CD4-positive, alpha-beta T cell treated with Interferon alpha-2 for 1 hour (primary cell): ENCODE data around the gene PHC2.

ENCODE experiments used
- DNase-seq, 2 donors: peaks; one replicate each; pipeline ENCODE4 v3.0.0-alpha.2; 2020 to 2022

The PHC2 gene

DNA sequence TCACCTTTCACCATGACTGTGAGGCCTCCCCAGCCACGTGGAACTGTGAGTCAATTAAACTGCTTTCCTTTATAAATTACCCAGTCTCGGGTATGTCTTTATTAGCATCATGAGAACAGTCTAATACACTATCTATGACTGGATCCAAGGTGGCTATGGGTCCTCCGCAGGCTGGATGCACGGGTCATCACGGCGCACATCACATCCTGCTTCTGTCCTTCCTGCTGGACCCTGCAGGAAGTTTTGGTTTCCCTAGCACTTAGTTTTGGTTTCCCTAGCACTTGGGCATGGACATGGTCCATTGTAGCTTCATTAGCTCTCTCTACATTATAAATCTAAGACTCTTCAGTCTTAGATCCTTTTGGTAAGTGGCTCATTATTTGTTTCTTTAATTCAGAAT, 14.2 kb upstream of the PHC2 start:
- DNase-seq, result no peak

DNA sequence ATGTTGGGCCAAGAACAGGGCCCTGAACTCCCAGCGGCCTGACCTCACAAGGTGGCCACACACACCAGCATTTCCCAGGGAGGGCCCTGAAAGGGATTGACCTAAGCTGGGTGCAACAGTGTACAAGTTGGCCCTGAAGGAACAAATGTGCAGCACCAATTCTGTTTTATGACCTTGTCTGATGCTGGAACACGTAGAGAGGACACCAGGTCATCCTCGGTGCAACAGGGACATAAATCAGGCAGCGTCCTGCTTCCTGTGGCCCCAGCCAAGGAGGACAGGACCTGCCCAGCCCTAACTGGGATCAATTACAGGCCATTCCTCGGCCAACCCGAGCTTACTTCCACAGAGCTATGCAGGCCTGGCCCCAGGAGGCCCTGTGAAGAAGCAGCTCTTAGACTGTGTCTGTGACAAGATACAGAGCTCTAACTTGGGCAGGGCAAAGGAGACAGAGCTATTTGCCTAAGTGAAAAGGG, 12.8 kb upstream of the PHC2 start:
- no peak for DNase-seq

DNA sequence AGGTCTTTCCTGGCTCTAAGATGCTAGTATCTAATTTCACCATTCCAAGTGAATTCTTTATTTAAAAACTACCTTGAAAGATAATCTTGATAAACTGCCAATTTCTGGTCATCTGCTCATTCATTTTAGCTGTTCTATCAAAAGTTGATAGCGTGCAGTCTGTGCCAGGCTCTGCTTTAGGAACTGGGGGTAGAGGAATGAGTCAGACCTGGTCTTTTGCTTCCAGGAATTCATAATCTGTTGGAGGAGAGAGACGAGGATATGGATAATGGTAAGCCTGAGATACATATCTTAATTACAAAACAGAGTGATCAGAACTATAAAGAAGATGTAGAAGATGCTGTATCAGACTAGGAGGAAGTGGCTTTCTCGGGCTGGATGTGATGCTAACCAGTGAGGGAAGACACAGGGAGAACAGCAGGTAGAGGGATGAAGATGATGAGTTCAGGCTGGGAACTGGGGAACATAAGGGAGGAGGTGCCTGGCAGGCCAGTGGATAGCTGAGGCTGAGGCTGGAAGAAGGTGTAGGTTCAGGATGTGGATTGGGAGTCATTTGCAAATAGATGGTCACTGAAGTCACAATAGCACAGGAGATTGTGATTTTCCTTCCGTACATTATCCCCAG, 12.3 kb upstream of the PHC2 start:
- no peak for DNase-seq

DNA sequence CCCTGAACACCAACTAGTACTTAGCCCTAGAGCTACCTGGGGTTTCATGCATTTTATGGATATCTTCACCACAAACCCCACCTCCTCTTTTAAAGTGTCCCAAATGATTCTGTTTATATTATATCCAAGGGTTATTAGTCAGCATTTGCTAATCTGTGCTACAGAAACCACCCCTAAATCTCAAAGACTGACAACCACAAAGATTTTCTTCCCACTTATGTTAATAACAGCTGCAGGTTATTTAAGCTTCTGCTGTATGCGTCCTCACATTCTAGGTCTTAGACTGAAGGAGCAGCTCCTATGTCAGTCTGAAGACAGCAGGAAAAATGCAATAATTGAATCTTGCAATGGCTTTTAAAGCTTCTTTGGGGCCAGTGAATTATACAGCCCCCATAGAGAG, 11.2 kb upstream of the PHC2 start:
- no peak for DNase-seq

DNA sequence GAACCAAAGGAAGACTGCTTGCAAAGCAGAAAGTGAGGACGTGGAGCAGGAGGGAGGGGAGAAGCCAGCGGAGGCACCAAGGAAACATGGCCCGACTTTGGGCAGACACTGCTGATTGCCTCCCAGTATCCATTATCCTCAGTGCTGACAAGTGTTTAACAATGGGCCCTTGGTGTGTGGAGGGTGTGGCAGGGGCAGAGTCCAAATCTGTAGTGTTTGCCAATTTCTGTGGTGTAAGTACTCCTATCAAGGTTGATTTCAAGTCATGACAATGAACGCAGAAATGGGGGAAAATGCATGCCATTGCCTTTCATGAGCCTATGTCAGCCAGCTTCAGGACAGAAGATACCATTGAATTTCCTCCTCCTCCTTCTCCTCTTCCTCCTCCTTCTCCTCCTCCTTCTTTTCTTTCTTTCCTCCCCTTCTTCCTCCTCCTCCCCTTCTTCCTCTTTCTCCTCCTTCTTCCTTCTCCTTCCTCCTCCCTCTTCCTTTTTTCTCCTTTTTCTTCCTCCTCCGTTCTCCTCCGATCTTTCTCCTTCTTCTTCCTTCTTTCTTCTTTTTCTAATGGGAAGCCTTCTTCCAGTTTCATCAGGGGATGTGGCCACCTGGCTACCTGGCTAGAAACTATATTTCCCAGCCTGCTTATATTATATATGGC, 10.3 kb upstream of the PHC2 start:
- no peak for DNase-seq

DNA sequence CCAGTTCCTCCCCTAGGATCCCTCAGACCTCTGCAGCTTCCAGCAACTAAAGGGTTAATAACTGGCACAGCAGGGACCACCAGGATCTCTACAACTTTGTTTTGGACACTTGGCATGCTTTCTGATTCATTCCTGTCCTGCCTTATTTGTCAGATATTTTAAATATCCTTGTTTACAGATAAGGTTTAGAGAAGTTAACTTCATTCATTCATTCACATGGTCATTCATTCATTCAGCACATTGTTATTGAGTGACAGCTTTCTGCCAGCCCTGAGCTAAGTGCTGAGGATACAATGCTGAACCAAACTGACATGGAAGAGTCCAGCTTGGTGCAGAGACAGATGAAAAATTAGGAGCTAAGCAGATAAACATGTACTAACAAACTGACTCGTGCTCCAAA, 8.8 kb upstream of the PHC2 start:
- DNase-seq, result no peak

DNA sequence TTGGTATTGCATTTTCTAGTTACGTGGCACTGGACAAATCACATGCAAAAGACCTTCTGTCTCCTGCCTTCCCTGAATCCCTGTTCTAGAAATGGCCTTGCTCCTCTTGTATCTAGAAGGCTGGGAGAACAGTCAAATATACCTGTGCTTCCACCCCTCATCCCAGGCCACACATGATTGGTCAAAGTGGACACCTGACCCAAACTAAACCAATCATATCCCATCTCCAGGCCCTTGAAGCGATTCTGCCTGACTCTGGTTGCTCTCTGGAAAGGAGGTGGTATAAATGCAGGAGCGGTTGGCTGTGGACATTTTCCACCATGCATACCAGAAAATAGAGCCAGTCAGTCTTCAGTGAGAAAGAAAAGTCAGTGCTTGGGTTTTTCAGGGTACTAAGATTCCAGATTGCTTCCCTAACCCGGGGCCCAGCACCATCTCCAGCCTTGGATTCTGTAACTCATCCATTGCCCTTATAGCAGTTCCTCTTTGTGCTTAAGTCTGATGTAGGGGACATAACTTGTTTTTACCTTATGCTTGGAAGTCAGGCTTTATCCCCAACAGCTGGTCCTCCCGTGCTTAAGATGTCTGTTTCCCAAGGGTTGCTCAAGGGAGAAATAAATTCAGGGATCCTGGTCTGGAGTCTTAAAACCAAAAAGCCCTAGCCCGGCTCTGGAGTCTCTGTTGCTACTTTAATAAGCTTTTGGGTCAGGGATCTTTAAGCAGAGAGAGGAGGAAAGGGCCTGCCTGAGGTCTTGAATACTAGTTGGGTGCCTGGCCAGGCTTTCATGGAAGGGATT, 7.7 kb upstream of the PHC2 start:
- DNase-seq, result no peak

DNA sequence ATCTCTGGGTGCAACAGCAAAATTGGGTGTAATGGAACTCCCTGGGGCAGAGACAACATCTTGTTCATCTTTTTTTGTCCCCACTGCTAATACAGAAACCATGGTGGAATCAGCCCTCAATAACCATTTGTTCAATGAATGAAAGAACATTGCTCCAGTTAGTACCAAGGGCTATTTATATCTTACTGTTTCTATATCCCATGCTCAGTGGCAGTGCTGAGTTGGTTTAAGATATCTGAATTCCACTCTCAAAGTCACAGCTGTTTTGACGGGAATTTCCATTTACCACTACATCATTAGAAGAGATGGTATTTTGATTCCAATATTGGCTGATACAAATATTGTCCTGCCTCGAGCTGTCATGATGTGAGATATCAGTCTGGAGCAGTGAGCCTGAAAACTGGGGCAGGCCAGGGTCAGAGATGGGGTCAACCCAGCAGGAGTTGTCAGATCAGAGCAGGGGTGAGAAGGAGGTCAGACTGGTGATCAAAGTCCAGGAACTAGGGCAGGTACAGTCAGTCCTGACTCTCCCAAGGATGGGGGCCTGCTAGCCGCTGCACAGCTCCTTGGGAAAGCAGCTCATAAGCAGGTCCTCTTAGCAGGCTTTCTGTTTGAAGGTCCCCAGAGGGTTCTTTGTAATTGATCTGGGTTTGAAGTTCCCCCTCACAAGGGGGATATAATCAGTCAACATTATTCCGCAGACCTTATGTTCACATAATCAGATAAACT, 5.8 kb upstream of the PHC2 start:
- DNase-seq, result no peak

DNA sequence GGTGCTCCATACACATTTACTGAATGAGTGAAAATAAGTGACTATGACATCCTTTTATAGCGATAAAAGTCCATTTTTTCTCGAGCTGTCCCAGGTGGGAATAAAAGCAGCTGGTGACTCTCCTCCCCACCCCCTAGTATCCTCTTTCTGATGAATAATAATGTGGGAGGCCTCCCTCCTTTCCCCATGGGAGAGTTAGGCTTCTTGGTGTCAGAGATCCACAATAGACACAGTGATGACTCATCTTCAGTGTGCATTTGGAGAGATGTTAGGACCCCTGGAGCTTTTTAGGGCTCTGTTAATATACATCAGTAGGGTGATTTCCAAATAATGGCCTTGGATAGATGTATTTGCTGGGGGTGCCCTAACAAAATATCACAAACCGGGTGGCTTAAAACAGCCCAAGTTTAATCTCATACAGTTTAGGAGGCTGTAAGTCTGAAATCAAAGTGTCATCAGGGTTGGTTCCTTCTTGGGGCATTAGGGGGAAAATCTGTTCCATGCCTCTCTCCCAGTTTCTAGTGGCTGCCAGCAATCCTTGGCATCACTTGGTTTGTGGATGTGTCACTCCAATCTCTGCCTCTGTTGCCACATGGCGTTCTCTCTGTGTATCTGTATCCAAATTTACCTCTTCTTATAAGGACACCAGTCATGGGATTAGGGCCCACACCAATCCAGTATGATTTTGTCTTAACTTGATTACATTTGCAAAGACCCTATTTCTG, 4.4 kb upstream of the PHC2 start:
- no peak for DNase-seq

DNA sequence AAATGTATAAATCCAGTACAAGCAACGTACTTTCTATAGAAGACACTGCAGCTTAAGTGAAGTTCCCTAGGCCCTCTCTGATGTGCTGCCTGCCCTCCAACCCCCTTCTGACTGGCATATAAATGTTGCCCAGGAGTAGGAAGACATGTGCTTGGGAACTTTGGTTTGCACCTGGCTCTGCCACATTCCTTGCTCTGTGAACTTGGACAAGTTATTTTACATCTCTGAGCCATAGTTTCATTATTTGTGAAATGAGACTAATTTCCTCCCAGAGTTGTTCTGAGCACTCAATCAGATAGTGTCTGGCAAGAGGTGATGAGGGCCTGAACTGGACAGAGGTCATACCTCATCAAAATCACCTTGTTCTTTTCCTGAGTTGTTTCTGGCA, 3.5 kb upstream of the PHC2 start:
- DNase-seq, result no peak

DNA sequence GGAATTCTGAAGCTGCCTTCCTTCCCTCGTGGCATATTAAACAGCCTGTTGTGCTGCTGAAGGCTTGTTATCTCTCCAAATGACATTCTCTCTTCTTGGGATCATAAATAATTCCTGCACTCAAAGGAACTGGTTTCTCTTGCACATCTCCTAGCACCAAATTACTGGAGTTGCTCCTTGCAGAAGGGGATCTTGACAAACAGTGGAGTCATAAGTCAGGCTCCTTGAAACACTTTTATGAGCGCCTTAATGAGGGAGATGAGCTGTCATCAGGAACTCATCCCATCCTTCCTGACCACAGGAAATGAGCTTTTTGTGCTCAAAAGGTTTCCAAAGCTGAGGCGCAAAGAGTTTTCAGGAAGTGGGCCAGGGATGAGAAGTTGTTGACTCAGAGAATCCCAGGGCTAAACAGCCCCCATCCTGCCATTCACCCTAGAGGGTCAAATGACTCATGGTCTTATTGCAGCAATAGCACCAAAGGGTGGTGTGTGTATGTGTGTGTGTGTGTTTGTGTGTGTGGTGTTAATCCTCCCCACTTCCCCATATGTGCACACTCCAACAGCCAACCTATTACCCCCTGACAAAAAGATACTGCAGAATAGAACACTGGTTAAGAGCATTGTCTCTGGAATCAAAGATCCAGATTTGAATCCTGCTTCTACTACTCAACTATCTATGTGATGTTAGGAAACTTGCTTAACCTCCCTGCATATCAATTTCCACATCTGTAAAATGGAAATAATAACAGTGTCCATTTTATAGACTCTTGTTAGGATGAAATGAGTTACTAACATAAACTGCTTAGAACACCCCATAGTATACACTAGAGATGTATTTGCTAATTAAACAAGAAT, 2.8 kb upstream of the PHC2 start:
- DNase-seq, result peak; percentile 23 to 69

DNA sequence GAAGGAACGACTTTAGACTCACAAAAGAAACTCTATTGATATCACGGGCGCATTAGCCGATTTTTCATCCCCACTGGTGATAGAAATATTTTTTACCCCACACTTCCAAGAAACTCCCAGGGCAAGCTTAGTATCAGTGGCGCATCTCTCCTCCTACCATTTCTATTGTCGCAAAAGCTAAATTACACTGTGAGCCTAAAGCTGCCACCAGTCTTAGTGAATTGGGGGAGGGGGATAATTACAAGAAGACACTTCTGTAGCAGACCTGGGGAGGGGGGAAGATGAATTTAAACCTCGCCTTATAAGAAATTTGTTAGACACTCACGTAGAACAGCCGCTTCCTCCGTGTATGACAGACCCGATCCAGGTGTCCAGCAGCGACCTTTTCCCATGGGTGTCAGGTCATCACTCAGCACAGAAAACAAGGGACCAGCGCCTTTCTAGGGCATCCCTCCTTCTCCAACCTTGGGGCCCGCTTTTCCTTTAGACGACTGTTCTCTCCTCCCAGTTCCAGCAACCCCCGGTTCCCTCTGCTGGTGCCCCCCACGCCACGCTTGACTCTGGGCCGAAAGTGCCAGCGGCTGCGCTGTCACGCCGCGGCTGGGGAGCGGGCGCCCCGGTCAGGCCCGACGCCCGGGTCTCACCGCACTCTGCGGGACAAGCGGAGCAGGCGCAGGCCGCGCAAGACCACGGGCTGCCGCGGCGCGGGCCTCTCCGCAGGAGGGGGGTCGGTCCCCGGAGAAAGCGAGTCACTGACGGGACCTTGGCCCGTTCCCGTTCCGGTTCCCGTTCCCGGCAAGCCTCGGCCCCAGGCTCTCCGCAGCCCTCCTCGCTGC, 821 bp downstream of the PHC2 start:
- peak in 1 of 2 donors; percentile 6 for DNase-seq

DNA sequence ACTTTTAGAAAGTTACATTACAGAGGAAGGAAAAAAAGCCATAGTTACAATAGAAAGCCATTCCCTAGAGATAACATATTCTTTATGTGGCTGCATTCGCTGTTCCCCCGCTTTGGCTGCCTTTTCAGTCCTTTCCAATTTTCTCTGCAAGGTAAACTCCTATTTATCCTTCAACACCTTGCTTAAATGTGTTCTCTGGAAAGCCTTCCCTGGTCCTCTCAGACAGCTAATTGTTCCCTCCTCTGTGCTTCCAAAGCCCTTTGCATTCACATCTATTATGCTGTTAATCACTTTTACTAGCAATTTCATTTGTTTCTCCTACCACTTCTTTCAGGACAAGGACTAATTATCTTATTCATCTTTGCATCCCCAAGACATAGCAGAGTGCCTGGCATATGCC, 1.6 kb downstream of the PHC2 start:
- DNase-seq, result no peak

DNA sequence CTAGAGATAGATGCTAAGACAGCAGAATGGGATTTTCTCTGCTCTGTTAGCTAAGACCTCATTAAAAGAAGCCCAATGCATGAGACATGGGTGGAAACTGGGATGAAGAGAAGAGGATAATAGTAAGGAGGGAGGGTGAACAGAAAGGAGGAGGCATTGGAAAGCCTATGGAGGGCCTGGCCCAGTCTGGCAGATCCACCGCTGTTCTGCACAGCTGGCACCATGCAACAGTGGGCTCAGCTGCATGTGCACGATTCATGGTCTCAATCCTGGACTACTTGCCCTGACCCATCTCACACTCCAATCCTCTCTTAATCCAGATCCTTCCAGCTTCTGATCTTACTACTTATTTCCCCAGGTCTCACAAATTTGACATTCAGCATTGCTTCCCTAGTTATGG, 2.2 kb downstream of the PHC2 start:
- no peak for DNase-seq

DNA sequence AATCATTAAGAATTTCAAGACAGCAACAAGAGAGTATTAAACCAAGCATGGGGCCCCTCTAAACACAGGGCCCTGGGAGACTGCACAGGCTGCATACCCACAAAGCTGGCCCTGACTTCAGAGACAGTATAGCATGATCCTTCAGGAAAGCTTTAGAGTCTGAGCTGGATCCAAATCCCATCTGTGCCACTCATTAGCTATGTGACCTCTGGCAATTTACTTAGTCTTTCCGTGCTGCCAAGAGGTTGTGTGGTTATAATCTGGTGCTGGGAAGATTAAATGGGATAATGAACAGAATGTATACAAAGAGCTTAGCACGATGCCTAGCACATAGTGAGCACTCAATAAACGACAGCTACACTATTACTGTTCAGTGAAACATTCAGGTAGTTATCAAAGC, 4.0 kb downstream of the PHC2 start:
- DNase-seq, result no peak

DNA sequence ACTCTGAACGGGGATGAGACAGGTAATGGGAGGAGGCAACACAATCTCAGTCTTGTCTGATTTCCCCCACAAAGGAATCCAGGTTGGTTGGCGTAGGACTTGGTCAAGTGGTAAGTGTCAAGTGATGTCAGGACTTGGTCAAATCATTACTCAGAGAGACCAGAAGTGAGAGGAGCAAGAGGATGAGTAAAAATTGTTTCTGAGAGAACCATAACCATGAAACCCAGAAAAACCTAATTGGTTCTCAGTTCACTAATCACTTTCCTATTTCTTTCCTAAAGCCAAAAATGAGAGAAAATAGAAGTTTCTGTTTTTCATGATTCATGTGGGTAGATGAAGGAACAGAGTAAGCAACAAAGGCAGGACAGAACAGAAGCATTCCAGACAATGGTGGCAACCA, 5.0 kb downstream of the PHC2 start:
- no peak for DNase-seq

DNA sequence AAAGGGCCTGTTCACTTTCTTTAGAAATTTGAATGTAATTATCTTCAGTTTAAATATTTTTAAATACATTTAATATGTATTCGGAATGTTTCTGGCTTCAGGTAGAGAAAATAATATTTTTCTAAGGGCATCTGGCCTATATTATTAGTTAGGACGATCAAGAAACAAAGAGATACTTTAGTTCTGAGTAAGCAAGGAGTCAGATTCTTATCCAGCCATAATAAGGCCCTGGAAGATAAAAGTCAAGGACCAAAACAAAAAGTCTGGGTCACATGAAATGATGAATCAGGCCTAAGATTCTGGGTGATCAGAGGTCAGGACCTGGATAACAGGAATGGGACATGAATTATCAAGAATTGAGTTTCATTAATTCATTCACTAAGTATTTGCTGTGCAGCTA, 6.3 kb downstream of the PHC2 start:
- no peak for DNase-seq

DNA sequence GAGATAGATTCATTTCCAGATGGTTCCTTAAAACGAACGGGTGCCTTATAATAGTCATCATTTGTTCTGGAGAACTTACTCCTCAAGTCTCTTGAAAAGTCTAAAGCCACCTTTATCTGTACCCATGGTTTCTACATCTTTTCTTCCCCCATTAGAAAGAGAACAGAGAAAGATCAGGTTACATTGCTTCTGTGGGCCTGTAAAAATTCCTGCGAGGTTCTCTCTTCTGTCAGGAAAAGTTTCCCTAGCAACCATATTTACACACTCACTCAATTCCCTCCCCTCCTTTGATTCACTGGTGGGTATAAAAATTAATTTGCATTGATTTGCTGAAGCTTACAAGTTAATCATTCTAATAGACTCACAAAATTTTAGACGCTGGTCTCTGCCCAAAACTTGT, 6.7 kb downstream of the PHC2 start:
- no peak for DNase-seq

DNA sequence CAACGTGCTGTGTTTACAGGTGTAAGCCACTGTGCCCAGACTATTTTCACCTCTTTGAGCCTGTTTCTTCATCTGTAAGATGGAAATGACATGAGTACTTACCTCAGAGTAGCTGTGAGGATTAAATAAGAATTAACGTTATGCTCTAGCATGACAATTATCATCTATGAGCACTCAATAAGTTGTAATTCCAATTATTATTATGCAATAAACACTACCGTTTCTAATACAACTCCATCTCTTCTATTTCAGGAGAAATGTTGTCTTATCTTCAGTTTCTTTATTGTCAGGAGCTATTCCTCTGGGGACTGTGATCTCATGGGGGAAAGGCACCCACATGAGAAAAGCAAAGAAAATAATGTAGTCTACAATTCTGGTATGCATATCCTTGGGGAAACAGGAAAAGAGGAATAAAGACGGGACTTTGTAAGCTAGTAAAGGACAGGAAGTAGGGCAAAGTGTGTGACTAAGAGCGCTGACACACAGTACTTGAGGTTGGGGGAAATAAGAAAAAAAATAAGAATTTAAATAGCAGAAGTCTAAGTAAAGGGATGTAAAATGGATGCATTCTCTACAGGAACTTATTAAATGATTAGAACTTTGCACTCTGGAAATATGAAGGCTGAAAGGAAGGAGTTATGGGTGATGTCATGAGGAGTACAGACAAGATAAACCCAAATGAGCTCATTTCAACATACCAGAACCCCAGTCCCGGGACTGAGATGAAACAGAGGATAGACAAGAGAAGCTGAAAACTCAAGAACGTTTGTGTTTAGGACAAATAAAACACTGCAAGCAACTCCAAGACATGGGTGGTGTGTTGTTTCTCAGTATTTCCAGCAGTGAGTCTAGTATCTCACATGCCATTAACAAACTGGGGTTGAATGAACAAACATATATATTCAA, 9.8 kb downstream of the PHC2 start:
- no peak for DNase-seq

DNA sequence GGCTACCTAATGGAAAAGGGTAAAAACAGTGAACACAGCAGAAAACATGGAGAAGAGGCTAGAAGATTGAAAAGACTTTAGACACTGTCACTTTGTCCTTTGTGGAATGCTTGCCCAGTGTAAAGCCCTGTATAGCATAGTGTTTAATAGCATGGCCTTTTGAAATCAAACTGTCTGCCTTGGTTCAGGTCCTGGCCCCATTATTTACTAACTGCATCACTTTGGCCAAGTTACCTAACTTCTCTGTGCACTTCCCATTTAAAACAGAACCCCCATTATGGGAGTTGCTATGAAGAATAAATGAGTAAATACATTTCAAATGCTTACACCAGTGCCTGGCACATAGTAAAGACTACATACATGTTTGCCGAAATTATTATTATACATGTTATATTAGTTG, 12.1 kb downstream of the PHC2 start:
- DNase-seq, result no peak
